ENCODE data around the gene SLC6A9.

The SLC6A9 gene

DNA sequence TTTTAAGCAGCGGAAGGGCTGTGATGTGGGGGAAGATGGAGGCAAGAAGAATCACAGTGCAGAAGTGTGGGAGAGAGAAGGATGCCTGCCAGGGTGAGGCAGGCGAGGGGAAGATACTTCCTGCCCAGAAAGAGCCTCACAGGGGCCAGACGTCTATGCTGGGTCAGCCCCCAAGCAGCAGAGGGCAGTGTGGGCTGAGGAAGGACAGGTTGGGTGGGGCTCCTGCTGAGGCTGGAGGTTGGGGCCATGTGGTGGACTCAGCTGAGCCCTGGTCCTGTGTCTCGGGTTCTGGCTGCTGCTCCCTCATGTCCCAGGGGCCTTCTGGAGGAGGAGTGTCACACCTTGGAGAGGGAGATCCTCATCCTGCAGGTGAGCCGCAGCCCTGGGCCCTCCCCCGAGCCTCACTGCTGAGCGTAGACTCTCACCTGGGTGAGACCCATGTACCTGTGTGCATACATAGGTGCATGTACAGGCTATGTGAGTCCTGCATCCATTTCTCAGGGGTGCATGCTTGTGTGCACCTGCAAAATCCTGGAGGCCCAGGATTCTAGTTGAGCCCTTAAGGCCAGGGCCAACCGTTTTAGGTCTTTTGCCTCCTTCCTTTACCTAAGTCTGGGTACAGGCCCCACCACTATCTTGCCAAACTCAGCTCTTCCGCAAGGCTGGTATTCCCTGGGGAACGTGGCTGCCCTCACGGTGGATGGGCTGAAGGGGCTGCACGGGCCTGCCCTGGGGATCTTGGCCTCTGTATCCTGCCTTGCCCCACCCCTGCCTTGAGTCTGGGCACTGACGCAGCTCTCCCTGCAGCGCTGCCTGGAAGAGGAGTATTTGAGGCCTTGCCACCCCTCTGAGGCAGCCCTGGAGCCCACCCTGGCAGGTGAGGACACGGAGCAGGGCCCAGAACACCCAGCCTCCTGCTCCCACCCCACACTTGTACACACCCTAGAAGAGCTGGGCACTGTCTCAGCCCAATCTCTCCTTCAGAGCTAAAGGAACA lies 36.2 kb downstream of the SLC6A9 start:
- H3K27me3 ChIP-seq (replicated peaks; ENCODE audit: control insufficient read depth, insufficient read depth, low read length, poor library complexity, severe bottlenecking), result no peaks in the 10 kb centered on the region
- no peaks in the 10 kb centered on the region for H3K36me3 ChIP-seq (ENCODE audit: control insufficient read depth, insufficient read depth, low read length)
- H3K4me3 ChIP-seq (ENCODE audit: insufficient read depth, low read depth, low read length, poor library complexity, severe bottlenecking), result no peak overlapping the region
- H3K27ac ChIP-seq (ENCODE audit: insufficient read depth, low read length, poor library complexity, severe bottlenecking), result no peak overlapping the region
- H3K4me1 ChIP-seq (ENCODE audit: control insufficient read depth, insufficient read depth, low read length, poor library complexity, severe bottlenecking), result peaks cover 9% of the 10 kb centered on the region
- DNase-seq, result no peak
- no peaks in the 10 kb centered on the region for H3K9me3 ChIP-seq (ENCODE audit: control insufficient read depth, low read length)

GRCh38 chr1:43994071-43994470 lies 37.2 kb downstream of the SLC6A9 start:
- no peaks in the 10 kb centered on the region for H3K36me3 ChIP-seq (ENCODE audit: control insufficient read depth, insufficient read depth, low read length)
- H3K27ac ChIP-seq (ENCODE audit: insufficient read depth, low read length, poor library complexity, severe bottlenecking), result no peak overlapping the region
- no peak overlapping the region for H3K4me3 ChIP-seq (ENCODE audit: insufficient read depth, low read depth, low read length, poor library complexity, severe bottlenecking)
- no peaks in the 10 kb centered on the region for H3K9me3 ChIP-seq (ENCODE audit: control insufficient read depth, low read length)
- no peak for DNase-seq
- H3K27me3 ChIP-seq (replicated peaks; ENCODE audit: control insufficient read depth, insufficient read depth, low read length, poor library complexity, severe bottlenecking), result no peaks in the 10 kb centered on the region
- H3K4me1 ChIP-seq (ENCODE audit: control insufficient read depth, insufficient read depth, low read length, poor library complexity, severe bottlenecking), result peaks cover 9% of the 10 kb centered on the region

DNA sequence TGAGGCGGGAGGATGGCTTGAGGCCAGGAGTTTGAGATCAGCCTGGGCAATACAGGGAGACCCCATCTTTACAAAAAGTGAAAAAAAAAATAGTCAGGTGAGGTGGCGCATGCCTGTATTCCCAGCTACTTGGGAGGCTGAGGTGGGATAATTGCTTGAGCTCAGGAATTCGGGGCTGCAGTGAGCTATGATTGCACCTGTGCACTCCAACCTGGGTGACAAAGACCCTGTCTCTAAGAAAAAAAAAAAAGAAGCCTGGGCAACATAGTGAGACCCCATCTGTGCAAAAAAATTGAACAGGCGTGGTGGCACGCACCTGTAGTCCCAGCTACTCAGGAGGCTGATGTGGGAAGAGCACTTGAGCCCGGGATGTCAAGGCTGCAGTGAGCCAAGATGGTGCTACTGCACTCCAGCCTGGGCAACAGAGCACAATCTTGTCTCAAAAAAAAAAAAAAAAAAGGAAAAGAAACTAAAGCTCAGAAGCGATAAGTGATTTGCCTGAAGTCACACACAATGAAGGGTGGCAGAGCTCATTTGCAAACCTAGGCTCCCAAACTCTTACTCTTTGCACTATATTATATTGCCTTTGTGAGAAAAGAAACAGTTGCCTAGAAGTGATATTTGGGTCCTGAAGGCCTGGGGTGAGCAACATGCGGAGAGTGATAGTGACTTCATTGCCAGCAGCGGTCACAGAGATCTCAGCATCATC lies 37.9 kb downstream of the SLC6A9 start:
- H3K36me3 ChIP-seq (ENCODE audit: control insufficient read depth, insufficient read depth, low read length), result no peaks in the 10 kb centered on the region
- no peak for DNase-seq
- H3K4me3 ChIP-seq (ENCODE audit: insufficient read depth, low read depth, low read length, poor library complexity, severe bottlenecking), result no peak overlapping the region
- H3K4me1 ChIP-seq (ENCODE audit: control insufficient read depth, insufficient read depth, low read length, poor library complexity, severe bottlenecking), result peaks cover 9% of the 10 kb centered on the region
- H3K27me3 ChIP-seq (replicated peaks; ENCODE audit: control insufficient read depth, insufficient read depth, low read length, poor library complexity, severe bottlenecking), result no peaks in the 10 kb centered on the region
- H3K9me3 ChIP-seq (ENCODE audit: control insufficient read depth, low read length), result no peaks in the 10 kb centered on the region
- H3K27ac ChIP-seq (ENCODE audit: insufficient read depth, low read length, poor library complexity, severe bottlenecking), result no peak overlapping the region

- Histone ChIP-seq H3K4me1 (ENCODE audit: control insufficient read depth, insufficient read depth, low read length, poor library complexity, severe bottlenecking) (peaks cover 9% of the 10 kb centered on the region), H3K27ac (ENCODE audit: insufficient read depth, low read length, poor library complexity, severe bottlenecking) (no peak overlapping the region), H3K36me3 (ENCODE audit: control insufficient read depth, insufficient read depth, low read length) (no peaks in the 10 kb centered on the region), H3K4me3 (ENCODE audit: insufficient read depth, low read depth, low read length, poor library complexity, severe bottlenecking) (peak overlapping the region; percentile 75), H3K9me3 (ENCODE audit: control insufficient read depth, low read length) (no peaks in the 10 kb centered on the region), H3K27me3 (replicated peaks; ENCODE audit: control insufficient read depth, insufficient read depth, low read length, poor library complexity, severe bottlenecking) (no peaks in the 10 kb centered on the region)
- no peak for DNase-seq
Observed at GRCh38 chr1:43992232-43992995, 38.8 kb downstream of the SLC6A9 start.

- H3K27ac ChIP-seq (ENCODE audit: insufficient read depth, low read length, poor library complexity, severe bottlenecking), result peak within 1 kb of the TSS; percentile 67
- peaks cover 9% of the 10 kb centered on the region for H3K4me1 ChIP-seq (ENCODE audit: control insufficient read depth, insufficient read depth, low read length, poor library complexity, severe bottlenecking)
- peak within 1 kb of the TSS; percentile 75 for H3K4me3 ChIP-seq (ENCODE audit: insufficient read depth, low read depth, low read length, poor library complexity, severe bottlenecking)
- H3K9me3 ChIP-seq (ENCODE audit: control insufficient read depth, low read length), result no peaks in the 10 kb centered on the region
- H3K36me3 ChIP-seq (ENCODE audit: control insufficient read depth, insufficient read depth, low read length), result no peaks in the 10 kb centered on the region
- DNase-seq, result peak; percentile 64 to 71 (median 68)
- H3K27me3 ChIP-seq (replicated peaks; ENCODE audit: control insufficient read depth, insufficient read depth, low read length, poor library complexity, severe bottlenecking), result no peaks in the 10 kb centered on the region
Observed at GRCh38 chr1:43991476-43992231, 39.6 kb downstream of the SLC6A9 start, which contains the start of gene CCDC24. Gene CCDC24 (plus strand): TSS chr1:43991599. CDS start chr1:43991879, 280 bp downstream.

GRCh38 chr1:43991200-43991475 lies 40.1 kb downstream of the SLC6A9 start:
- DNase-seq, result no peak
- Histone ChIP-seq H3K36me3 (ENCODE audit: control insufficient read depth, insufficient read depth, low read length) (no peaks in the 10 kb centered on the region), H3K27ac (ENCODE audit: insufficient read depth, low read length, poor library complexity, severe bottlenecking) (peak overlapping the region; percentile 67), H3K4me1 (ENCODE audit: control insufficient read depth, insufficient read depth, low read length, poor library complexity, severe bottlenecking) (peaks cover 9% of the 10 kb centered on the region), H3K4me3 (ENCODE audit: insufficient read depth, low read depth, low read length, poor library complexity, severe bottlenecking) (peak overlapping the region; percentile 75), H3K9me3 (ENCODE audit: control insufficient read depth, low read length) (no peaks in the 10 kb centered on the region), H3K27me3 (replicated peaks; ENCODE audit: control insufficient read depth, insufficient read depth, low read length, poor library complexity, severe bottlenecking) (no peaks in the 10 kb centered on the region)

DNA sequence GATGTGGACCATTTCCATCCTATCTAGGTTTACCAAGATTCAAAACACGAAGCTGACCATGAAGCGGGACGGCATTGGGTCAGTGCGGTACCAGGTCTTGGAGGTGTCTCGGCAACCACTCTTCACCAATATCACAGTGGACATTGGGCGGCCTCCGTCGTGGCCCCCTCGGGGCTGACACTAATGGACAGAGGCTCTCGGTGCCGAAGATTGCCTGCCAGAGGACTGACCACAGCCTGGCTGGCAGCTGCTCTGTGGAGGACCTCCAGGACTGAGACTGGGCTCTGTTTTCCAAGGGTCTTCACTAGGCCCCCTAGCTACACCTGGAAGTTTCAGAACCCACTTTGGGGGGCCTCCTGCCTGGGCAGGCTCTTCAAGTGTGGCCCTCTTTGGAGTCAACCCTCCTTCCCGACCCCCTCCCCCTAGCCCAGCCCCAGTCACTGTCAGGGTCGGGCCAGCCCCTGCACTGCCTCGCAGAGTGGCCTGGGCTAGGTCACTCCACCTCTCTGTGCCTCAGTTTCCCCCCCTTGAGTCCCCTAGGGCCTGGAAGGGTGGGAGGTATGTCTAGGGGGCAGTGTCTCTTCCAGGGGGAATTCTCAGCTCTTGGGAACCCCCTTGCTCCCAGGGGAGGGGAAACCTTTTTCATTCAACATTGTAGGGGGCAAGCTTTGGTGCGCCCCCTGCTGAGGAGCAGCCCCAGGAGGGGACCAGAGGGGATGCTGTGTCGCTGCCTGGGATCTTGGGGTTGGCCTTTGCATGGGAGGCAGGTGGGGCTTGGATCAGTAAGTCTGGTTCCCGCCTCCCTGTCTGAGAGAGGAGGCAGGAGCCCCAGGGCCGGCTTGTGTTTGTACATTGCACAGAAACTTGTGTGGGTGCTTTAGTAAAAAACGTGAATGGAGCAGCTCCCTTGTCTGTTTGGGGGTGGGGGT lies 40.7 kb downstream of the SLC6A9 start:
- no peaks in the 10 kb centered on the region for H3K36me3 ChIP-seq (ENCODE audit: control insufficient read depth, insufficient read depth, low read length)
- H3K9me3 ChIP-seq (ENCODE audit: control insufficient read depth, low read length), result no peaks in the 10 kb centered on the region
- peak overlapping the region; percentile 75 for H3K4me3 ChIP-seq (ENCODE audit: insufficient read depth, low read depth, low read length, poor library complexity, severe bottlenecking)
- no peak overlapping the region for H3K27ac ChIP-seq (ENCODE audit: insufficient read depth, low read length, poor library complexity, severe bottlenecking)
- no peaks in the 10 kb centered on the region for H3K27me3 ChIP-seq (replicated peaks; ENCODE audit: control insufficient read depth, insufficient read depth, low read length, poor library complexity, severe bottlenecking)
- DNase-seq, result no peak
- peaks cover 9% of the 10 kb centered on the region for H3K4me1 ChIP-seq (ENCODE audit: control insufficient read depth, insufficient read depth, low read length, poor library complexity, severe bottlenecking)

DNA sequence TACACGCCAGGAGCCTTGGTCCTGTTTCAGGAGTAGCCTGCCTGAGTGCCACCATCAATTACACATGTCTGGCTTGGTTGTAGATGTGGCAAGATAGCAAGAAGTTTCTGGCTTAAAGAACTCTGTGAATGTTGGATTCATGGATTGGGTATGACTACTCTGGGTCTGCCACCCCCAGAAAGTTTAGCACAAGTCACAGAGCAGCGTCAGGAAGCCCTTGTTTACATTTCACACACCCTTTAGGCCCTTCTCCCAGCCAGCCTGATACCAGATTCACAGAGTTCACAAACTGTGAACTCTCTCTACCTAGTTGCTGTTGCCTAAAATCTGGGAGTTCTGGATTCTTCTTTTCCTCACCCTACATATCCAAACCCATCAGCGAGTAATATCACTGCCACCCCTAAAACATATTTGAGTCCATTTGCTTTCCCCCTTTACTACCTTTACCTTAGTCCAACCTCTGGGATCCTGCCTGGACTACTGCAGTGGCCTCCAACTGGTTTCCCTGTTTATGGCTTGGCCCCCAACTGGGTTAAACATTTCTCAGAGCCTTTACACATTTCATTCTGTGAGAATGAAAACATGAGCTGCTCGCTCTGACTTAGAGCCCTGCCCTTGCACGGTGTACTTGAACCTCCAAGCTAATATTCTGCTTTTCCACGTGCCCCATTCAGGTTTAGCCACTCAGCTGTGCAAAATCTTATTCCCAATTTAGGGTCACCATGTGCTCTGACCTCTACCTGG lies 43.9 kb downstream of the SLC6A9 start:
- Histone ChIP-seq H3K36me3 (ENCODE audit: control insufficient read depth, insufficient read depth, low read length) (no peaks in the 10 kb centered on the region), H3K4me3 (ENCODE audit: insufficient read depth, low read depth, low read length, poor library complexity, severe bottlenecking) (no peak overlapping the region), H3K27me3 (replicated peaks; ENCODE audit: control insufficient read depth, insufficient read depth, low read length, poor library complexity, severe bottlenecking) (no peaks in the 10 kb centered on the region), H3K27ac (ENCODE audit: insufficient read depth, low read length, poor library complexity, severe bottlenecking) (no peak overlapping the region), H3K4me1 (ENCODE audit: control insufficient read depth, insufficient read depth, low read length, poor library complexity, severe bottlenecking) (peaks cover 8% of the 10 kb centered on the region), H3K9me3 (ENCODE audit: control insufficient read depth, low read length) (no peaks in the 10 kb centered on the region)
- DNase-seq, result no peak

Data from effector memory CD4-positive, alpha-beta T cell (primary cell).